Choroid plexus epithelial cell (primary cell): ENCODE results near the gene DHX35.

Experiments used
- DNase-seq: peaks from one replicate; pipeline ENCODE4 v3.0.0-alpha.2; 2010; ENCODE audit warnings: low read depth
- H3K4me3 ChIP-seq: 2 replicates; pipeline ENCODE4 v1.5.1; 2011; ENCODE audit warnings: low read depth, mild to moderate bottlenecking, control low read depth, low read length, moderate library complexity
- TF ChIP-seq, protein P1 (sequence below): conservative IDR thresholded peaks from 2 replicates; pipeline ENCODE4 v1.5.1; 2011; ENCODE audit warnings: low read depth, mild to moderate bottlenecking, control low read depth, inconsistent platforms, low read length, moderate library complexity

Gene DHX35

GRCh38 chr20:38973645-38974044 lies 11.5 kb downstream of the DHX35 start:
- peak; percentile 70 for DNase-seq
- no peak overlapping the region for H3K4me3 ChIP-seq
- TF ChIP-seq, protein P1, sequence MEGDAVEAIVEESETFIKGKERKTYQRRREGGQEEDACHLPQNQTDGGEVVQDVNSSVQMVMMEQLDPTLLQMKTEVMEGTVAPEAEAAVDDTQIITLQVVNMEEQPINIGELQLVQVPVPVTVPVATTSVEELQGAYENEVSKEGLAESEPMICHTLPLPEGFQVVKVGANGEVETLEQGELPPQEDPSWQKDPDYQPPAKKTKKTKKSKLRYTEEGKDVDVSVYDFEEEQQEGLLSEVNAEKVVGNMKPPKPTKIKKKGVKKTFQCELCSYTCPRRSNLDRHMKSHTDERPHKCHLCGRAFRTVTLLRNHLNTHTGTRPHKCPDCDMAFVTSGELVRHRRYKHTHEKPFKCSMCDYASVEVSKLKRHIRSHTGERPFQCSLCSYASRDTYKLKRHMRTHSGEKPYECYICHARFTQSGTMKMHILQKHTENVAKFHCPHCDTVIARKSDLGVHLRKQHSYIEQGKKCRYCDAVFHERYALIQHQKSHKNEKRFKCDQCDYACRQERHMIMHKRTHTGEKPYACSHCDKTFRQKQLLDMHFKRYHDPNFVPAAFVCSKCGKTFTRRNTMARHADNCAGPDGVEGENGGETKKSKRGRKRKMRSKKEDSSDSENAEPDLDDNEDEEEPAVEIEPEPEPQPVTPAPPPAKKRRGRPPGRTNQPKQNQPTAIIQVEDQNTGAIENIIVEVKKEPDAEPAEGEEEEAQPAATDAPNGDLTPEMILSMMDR = no peak

GRCh38 chr20:38975539-38976120 lies 13.5 kb downstream of the DHX35 start:
- no peak overlapping the region for H3K4me3 ChIP-seq
- TF ChIP-seq, protein P1 = no peak
- DNase-seq = no peak

GRCh38 chr20:38979434-38979833 lies 17.3 kb downstream of the DHX35 start:
- DNase-seq = no peak
- no peak overlapping the region for H3K4me3 ChIP-seq
- TF ChIP-seq, protein P1 = no peak

DNA sequence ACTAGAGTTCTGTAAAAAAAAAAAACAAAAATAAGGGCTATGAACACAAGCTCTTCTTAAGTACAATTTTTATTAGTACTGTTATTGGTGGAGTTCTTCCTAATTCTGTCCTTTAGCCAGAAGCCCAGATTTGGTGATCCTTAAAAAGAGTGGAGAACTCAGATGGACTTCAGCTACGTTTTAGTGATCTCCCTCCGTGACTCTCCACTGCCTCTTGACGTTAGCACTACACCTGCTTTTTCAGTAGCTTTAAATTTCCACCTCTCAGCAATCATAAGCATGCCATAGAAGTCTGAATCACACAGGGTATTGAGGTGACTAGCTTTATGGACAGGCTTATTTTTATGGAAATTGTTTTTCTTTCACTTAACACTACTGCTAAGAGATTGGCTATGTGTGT lies 17.7 kb downstream of the DHX35 start:
- DNase-seq = no peak
- TF ChIP-seq, protein P1 = no peak

GRCh38 chr20:38982291-38982690 lies 20.1 kb downstream of the DHX35 start:
- TF ChIP-seq, protein P1 = no peak
- peak; percentile 45 for DNase-seq
- H3K4me3 ChIP-seq = no peak overlapping the region

More for the DNA sequence above, 17.7 kb downstream of the DHX35 start:
- H3K4me3 ChIP-seq = no peak overlapping the region

DNA sequence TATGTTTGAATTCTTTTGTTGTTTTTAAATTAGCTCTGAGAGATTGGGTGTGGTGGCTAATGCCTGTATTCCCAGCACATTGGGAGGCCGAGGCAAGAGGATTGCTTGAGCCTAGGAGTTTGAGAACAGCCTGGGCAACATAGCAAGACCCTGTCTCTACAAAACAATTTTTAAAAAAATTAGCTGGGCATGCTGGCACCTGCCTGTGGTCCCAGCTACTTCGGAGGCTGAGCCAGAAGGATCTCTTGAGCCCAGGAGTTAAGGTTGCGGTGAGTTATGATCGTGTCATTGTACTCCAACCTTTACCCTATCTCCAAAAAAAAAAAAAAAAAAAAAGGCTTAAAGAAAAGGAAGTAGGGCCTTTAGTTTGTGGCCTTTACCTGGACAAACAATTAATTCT lies 22.9 kb downstream of the DHX35 start:
- DNase-seq = no peak
- TF ChIP-seq, protein P1 = no peak
- no peak overlapping the region for H3K4me3 ChIP-seq

DNA sequence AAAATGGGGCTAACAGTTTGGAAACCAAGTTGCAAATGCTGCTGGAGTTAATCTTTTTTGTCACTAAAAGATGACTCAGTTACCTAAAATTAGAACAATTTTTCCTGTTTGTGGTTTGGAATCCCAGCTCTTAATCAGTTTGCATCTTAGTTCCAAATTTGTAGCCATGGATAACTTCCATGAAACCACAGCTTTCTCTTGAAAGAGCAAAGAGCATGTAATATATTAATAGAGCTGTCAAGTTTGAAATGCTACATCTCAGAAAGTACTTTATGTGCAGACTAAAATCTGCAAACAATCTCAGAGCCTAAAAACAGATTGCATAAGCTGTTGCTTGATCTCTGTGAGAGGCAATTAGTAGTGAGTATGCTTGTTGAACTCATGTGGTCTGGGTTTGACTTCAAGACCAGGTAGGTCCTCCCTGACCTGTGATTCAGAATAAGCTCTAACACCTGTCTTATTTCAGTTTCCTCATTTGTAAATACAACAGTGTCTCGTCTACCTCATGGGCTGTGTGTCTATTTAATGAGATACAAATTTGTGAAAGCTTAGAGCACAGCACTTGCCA lies 23.5 kb downstream of the DHX35 start:
- peak; percentile 76 for DNase-seq
- H3K4me3 ChIP-seq = no peak overlapping the region
- TF ChIP-seq, protein P1 = no peak
